ENCODE data around the gene PCSK5.

DNA sequence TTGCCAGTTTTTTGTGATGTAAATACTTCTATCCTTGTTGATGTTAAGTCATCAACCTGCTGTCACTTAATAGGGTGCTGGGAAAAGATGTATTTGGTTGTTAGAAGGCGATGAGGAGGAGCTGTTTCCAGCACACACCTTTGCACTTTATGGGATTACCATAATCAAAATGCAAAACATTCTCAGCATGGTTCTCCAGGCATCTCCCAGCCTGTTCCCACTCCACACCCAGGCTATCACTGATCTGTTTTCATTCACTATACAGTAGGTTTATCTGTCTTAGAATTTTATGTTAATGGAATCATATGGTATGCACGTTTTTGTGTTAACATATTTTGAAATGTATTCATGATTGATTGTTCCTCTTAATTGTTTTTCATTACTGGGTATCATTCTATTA is 35.9 kb downstream of the PCSK5 start:
- TF ChIP-seq, protein P1, sequence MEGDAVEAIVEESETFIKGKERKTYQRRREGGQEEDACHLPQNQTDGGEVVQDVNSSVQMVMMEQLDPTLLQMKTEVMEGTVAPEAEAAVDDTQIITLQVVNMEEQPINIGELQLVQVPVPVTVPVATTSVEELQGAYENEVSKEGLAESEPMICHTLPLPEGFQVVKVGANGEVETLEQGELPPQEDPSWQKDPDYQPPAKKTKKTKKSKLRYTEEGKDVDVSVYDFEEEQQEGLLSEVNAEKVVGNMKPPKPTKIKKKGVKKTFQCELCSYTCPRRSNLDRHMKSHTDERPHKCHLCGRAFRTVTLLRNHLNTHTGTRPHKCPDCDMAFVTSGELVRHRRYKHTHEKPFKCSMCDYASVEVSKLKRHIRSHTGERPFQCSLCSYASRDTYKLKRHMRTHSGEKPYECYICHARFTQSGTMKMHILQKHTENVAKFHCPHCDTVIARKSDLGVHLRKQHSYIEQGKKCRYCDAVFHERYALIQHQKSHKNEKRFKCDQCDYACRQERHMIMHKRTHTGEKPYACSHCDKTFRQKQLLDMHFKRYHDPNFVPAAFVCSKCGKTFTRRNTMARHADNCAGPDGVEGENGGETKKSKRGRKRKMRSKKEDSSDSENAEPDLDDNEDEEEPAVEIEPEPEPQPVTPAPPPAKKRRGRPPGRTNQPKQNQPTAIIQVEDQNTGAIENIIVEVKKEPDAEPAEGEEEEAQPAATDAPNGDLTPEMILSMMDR (conservative IDR thresholded peaks at IDR 0.05; ENCODE audit: low read length) = no peak
- no peak for TF ChIP-seq EZH2phosphoT487 (IDR thresholded peaks at IDR 0.05; ENCODE audit: borderline replicate concordance, low read depth, low read length)

All from OCI-LY7 (cell line).